ENCODE measurements around the gene P2RY8.
"Not testable (repeated sequence)": the region's sequence is repeated elsewhere in the genome, so short reads cannot be mapped to it uniquely, and the experiment has no call there.

P2RY8 gene

GRCh38 chrX:1440506-1440905 is 96.5 kb downstream of the P2RY8 start:
- no peak for DNase-seq

DNA sequence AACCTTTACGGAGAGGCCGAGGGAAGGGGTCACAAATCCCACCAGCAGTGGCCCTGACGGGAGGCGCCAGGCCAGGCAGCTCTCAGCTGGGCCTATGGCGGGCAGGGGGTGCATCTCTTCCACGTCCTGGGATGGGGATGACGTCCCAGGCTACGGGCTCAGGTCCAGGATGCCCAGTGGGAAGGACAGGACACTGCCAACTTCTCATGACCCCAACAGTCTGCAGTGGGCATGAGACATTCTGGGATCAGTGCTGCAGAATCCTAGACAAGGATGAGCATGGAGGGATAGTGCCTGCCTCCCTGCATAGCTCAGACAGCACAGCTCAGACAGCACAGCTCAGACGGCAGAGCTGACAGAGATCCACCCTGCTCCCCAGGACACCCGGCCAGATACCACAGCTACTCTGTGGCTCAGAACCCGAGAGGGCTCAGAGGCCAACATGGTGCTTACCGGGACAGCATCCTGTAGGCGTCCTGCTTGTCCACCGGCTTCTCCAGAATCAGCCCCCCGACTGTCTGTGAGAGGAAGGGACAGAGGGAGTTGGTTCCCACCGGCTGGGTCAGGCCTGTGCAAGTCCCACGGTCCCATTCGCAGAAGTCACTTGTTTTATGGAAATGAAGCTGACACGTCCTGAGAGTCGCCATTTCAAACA is 101.6 kb downstream of the P2RY8 start:
- DNase-seq, result no peak

GRCh38 chrX:1434871-1435240 is 102.1 kb downstream of the P2RY8 start:
- no peak for DNase-seq

- DNase-seq, result no peak
Observed at GRCh38 chrX:1433646-1434357, 103.2 kb downstream of the P2RY8 start.

DNA sequence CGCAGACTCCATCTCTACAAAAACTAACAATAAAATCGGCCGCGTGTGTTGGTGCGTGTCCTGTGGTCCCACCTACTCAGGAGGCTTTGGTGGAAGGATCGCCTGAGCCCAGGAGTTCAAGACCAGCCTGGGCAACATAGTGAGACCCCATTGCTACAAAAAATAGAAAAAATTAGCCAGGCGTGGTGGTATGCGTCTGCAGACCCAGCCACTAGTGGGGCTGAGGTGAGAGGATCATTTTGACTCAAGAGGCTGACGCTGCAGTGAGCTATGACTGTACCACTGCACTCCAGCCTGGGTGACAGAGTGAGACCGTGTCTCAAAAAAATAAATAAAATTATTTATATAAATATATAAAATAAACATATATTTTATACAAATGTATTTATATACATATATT is 106.5 kb downstream of the P2RY8 start:
- DNase-seq, result no peak

- DNase-seq, result no peak
Observed at GRCh38 chrX:1427756-1428155, 109.2 kb downstream of the P2RY8 start.

DNA sequence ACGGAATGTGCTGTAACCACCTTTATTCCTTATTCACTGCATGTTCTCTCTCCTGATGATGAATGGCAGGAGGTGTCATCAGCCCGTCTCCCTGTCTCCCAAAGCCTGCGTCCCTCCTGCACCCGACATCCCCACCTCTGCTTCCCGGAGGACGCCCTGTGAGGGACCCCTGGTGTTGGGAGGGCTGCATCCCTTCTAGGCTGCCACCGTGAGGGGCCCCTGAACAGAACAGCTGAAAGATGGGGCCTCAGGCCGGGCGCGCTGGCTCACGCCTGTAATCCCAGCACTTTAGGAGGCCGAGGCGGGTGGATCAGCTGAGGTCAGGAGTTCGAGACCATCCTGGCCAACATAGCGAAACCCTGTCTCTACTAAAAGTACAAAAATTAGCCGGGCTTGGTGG is 110.7 kb downstream of the P2RY8 start:
- DNase-seq, result not testable (repeated sequence)

GRCh38 chrX:1425381-1425780 is 111.6 kb downstream of the P2RY8 start:
- no peak for DNase-seq

- DNase-seq, result no peak
Observed at GRCh38 chrX:1424147-1424851, 112.7 kb downstream of the P2RY8 start.

DNA sequence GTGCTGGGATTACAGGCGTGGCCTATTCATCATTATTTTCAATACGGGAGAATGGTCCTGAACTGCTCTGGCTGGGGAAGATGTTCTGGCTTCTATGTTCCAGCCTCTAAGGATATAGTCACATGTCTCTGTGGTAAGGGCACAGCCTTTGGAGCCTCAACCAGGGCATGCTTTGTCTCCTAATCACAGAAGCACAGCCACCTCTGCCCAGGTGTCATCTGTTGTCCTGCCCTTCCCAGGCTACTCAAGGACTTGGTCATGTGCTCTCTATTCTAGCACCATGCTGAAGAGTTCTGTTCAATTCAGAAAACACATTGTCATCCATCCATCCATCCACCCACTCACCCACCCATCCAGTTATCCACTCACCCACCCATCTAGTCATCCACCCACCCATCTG is 113.8 kb downstream of the P2RY8 start:
- DNase-seq, result no peak

DNA sequence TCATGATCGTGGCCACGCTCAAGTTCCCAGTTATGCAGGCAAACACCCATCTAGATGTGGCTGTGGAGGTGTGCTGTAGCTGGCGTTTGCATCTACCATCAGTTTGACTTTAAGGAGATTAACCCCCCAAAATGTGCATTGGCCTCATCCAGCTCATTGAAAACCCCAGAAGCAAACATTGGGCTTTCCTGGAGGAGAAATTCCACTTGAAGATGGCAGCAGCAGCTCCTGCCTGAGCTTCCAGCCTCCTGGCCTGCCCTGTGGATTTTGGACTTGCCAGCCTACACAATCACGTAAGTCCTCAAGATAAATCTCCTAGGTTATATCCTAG is 114.9 kb downstream of the P2RY8 start:
- DNase-seq, result no peak

- no peak for DNase-seq
Observed at GRCh38 chrX:1421433-1422134, 115.4 kb downstream of the P2RY8 start.

DNA sequence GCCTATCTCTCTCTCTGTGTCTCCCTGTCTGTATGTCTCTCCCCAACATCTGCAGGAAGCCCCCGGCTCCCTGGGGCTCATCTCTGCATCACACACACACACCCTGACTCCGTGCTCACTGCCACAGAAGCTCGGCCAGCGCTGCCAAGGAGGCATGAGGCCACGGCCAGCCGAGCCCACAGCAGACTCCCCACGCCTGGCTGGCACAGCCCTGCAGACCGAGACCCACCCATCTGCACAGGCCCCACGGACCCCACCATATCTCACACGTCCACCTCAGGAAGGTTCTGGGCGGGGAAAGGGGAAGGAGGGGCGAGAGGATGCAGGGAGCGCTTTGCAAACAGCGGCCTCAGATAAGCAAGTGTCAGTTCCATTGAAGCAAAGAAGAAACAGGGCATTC is 116.6 kb downstream of the P2RY8 start:
- no peak for DNase-seq

GRCh38 chrX:1419545-1420355 is 117.2 kb downstream of the P2RY8 start:
- DNase-seq, result no peak

- no peak for DNase-seq
Observed at GRCh38 chrX:1418901-1419544, 118.0 kb downstream of the P2RY8 start.

DNA sequence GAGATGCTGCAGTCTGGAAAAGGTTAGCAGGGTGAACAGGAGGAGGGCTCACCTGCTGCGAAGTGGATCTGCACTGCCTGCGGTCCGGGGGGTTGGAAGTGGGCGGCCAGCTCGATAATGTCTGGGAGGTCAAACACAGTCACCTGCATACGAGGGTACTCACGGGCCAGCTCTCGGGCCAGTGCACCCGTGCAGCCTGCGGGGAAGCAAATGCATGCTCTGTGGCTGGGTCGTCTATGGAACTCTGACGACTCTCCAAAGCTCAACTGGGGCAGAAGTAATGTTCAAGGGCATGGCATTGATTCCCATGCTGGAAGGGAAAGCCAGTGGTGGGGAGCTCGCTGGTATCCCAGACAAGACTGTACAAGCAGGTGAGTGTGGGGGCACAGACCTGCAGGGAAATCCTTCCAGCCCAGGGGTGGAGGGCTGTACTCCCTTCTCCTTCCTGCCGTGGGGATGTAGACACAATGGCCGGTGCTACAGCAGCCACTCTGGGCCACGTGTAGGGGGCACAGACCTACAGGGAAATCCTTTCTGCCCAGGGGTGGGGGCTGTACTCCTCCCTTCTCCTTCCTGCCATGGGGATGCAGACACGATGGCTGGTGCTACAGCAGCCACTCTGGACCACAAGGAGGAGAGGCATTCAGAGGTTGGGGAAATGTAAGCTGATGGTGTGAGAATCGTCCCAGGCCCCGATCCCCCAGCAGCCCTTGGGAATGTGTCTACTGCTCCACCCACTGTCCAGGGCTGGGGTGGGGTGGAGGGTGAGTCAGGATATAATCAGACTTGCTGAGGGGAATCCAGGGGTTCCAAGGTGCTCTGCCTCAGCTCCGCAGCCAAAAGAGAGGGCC is 118.8 kb downstream of the P2RY8 start:
- no peak for DNase-seq

GRCh38 chrX:1416965-1417760 is 119.8 kb downstream of the P2RY8 start:
- DNase-seq, result no peak

DNA sequence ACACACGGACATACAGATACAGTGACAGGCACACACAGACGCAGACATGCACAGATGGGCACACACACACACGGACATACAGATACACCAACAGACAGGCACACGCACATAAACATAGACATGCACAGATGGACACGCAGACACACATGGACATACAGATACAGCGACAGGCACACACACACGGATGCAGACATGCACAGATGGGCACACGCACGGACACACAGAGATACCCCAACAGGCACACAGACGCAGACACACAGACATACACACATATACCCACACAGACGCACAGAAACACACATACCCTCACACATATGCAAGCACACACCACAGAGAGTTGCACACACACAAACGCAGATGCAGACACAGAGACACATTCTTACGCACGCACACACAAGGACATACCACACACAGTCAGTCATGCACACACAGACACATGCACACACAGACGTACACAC is 120.6 kb downstream of the P2RY8 start:
- DNase-seq, result no peak
